IPS-20b (cell line): Measurements from ENCODE around the gene AREL1.

Source experiments
- H3K27ac ChIP-seq: one replicate; pipeline ENCODE4 v1.5.1; 2013; ENCODE audit warnings: low read length
- H3K27me3 ChIP-seq: 2 replicates; pipeline ENCODE4 v1.6.1; 2013; ENCODE audit warnings: mild to moderate bottlenecking, low read length, inconsistent platforms; ENCODE audit not compliant: insufficient read depth
- H3K36me3 ChIP-seq: 2 replicates; pipeline ENCODE4 v1.6.1; 2013; ENCODE audit warnings: low read depth, mild to moderate bottlenecking, inconsistent platforms, low read length, moderate library complexity; ENCODE audit not compliant: insufficient read depth
- H3K4me1 ChIP-seq: 2 replicates; pipeline ENCODE4 v1.6.1; 2013; ENCODE audit warnings: mild to moderate bottlenecking, control low read depth, inconsistent platforms, low read length, moderate library complexity; ENCODE audit not compliant: insufficient read depth
- H3K4me3 ChIP-seq: 2 replicates; pipeline ENCODE4 v1.5.1; 2013; ENCODE audit warnings: mild to moderate bottlenecking, low read length, inconsistent platforms
- H3K9ac ChIP-seq: 2 replicates; pipeline ENCODE4 v1.6.1; 2013; ENCODE audit warnings: low read depth, mild to moderate bottlenecking, inconsistent platforms, low read length, moderate library complexity
- H3K9me3 ChIP-seq: 2 replicates; pipeline ENCODE4 v1.6.1; 2013; ENCODE audit warnings: mild to moderate bottlenecking, low read depth, low read length, inconsistent platforms; ENCODE audit not compliant: insufficient read depth

Gene AREL1

DNA sequence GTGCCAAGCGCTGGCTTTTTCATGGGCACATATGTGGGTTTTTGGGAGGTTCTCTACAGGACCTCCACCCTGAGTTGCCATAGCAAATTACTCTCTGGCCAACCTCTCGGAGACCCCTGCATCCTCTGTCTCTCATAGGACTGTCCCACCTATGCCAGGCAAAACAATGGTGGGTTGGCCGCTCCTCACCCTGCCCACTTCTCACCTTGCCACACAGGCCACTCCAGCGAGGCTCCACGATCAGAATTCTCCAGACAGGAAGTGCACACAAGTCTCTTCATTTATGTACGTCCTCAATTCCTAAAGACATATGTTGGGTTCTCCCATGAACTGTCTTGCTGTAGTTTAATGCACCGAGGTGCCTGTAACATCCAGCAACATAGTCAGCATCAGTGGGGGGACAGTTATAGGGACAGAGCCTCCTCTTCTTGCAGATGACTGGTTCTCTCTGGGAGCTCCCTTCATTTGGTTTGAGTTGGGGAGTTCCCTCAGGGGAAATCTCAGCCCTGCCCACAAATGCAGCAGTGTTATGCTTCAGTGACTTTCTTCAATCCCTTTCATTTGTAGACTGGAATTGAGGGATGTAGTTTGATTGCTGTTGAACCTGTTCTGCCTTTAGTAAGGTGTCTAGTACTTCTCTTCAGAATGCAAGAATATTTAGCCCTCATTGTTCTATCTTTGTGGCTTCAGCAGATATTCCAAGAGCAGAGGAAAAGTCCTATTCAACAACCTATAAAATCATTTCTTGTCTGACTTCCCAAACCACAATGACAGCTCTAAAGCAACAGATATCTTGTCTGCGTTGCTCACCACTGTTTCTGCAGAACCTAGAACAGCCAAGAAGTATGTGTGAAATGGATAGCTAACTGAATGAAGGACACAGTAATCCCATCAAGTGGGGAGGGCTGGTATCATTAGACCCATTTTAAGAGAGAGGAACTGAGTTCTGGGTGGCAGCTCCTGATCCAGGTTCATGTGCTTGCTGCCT, 98.1 kb downstream of the AREL1 start:
- Histone ChIP-seq H3K9me3 (no peaks in the 10 kb centered on the region), H3K27ac (no peak overlapping the region), H3K27me3 (peaks cover 27% of the 10 kb centered on the region), H3K4me3 (no peak overlapping the region), H3K36me3 (no peaks in the 10 kb centered on the region), H3K4me1 (peaks cover 16% of the 10 kb centered on the region), H3K9ac (no peak overlapping the region)

DNA sequence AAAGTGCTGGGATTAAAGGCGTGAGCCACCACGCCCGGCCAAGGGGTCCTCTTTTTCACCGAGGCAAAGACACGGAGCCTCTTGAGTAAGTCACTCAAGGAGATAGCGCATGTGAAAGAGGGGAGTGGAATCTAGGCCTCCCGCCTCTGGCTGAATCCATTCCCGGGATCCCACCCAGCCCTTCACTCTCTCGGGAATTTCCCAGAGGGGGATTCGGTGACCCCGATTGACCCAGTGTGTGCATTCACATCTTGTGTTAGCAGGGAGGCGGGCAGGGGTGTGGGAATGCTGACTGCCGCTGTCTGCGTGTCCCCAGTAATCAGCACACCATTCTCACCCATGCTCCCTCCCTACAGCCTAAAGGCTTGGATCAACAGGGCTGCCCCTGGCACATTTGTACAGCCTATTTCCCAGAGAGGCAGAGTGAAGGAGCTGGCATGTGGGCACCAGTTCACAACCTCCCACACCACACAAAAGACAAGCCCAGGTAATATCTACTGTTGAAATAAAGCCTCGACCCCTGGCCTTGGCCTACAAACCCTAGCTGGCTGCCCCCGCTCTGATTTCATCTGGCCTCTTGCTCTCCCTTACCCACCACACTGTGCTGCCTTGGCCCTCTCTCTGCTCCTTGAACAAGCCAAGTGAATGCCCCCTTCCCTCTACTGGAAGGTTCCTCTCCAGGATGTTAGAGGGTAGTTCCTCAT, 99.5 kb downstream of the AREL1 start:
- H3K4me1 ChIP-seq, result peaks cover 9% of the 10 kb centered on the region
- no peaks in the 10 kb centered on the region for H3K9me3 ChIP-seq
- peaks cover 37% of the 10 kb centered on the region for H3K27me3 ChIP-seq
- no peak overlapping the region for H3K9ac ChIP-seq
- H3K4me3 ChIP-seq, result no peak overlapping the region
- no peak overlapping the region for H3K27ac ChIP-seq
- H3K36me3 ChIP-seq, result no peaks in the 10 kb centered on the region

DNA sequence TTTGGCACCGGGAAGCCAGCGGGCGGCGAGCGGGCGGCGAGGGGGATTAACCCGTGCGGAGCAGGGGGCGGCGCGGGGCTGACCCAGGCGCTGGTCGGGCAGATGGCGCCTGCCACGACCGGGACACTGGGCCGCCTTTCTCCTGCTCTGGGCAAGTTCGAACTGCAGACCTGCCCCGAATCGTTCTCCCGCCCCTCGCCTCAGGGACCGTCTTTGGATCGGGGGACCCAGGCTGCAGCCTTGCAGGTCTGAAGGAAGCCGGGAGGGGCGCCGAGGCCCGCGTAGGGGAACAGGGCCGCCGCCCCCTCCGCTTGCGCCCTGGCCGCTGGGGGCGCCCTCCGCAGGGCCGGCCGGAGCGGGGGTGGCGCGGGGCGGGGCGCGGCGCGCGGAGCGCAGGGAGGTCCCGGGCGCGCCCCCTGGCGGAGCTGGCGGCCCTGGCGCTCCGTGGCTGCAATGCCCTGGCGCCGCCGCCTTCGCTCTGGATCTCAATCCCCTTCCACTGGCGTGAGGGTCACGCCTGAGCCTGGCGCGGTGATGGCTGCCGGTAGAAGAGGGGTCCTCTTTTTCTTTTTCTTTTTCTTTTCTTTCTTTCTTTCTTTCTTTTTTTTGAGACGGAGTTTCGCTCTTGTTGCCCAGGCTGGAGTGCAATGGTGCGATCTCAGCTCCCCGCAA, 100.4 kb downstream of the AREL1 start:
- Histone ChIP-seq H3K27ac (no peak overlapping the region), H3K27me3 (peaks cover 37% of the 10 kb centered on the region), H3K9ac (no peak overlapping the region; the same call in 1 of the 2 replicates), H3K4me3 (peak overlapping the region; percentile 61), H3K36me3 (no peaks in the 10 kb centered on the region), H3K9me3 (no peaks in the 10 kb centered on the region), H3K4me1 (peaks cover 9% of the 10 kb centered on the region)

DNA sequence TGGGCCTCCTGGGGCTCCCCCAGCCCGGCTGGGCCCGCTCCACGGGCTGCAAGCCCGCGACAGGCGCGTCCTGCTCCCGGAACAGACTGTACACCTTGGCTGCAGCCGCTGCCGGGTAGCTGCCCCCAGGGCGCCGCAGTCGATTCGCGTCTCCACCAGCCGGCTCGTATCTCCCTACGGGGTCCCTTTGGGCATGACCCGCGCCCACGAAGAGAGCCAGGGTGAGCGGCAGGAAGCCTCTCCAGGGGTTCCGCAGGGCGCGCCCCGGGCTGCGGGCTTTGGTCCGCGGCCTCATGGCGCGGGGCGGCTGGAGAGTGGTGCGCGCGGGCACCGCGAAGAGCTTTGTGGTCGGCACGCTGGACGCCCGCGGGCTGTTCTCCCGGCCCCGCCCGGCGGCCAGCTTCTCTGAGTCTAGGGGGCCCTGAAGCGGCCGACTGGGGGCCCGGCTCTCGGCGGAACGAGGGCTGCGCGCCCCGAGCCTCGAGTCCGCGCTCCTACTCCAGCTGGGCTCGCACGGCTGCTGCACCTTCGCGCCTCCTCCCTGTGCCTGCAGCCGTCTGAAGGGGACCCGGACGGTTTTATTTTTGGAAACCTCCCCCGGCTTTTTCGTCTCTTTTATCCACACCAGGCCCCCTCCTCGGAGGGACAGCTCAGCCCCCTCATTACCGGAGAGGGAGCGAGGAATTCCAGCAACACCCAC, 101.1 kb downstream of the AREL1 start, which contains the start of gene LTBP2:
Gene LTBP2 (minus strand): TSS at position 588 of the 700 bp plus-strand sequence. CDS start 293 bp downstream, at position 295.
- Histone ChIP-seq H3K36me3 (no peaks in the 10 kb centered on the region), H3K27ac (no peak within 1 kb of the TSS), H3K4me3 (peak within 1 kb of the TSS; percentile 61), H3K9me3 (no peaks in the 10 kb centered on the region), H3K4me1 (peaks cover 5% of the 10 kb centered on the region; the same call in 1 of the 2 replicates), H3K9ac (no peak within 1 kb of the TSS; the same call in 1 of the 2 replicates), H3K27me3 (peaks cover 37% of the 10 kb centered on the region)
